Retinal pigment epithelial cell (primary cell): ENCODE results near the gene CNIH3.

ENCODE experiments used
- DNase-seq: peaks from one replicate; pipeline ENCODE4 v3.0.0-alpha.2; 2010; ENCODE audit warnings: low read depth
- H3K4me3 ChIP-seq: 2 replicates; pipeline ENCODE4 v1.5.1; 2011; ENCODE audit warnings: mild to moderate bottlenecking, low read length, control low read depth, moderate library complexity
- TF ChIP-seq, protein P1 (sequence below): conservative IDR thresholded peaks from 2 replicates; pipeline ENCODE4 v1.5.1; 2011; ENCODE audit warnings: low read depth, low read length, control low read depth, inconsistent platforms

The CNIH3 gene

DNA sequence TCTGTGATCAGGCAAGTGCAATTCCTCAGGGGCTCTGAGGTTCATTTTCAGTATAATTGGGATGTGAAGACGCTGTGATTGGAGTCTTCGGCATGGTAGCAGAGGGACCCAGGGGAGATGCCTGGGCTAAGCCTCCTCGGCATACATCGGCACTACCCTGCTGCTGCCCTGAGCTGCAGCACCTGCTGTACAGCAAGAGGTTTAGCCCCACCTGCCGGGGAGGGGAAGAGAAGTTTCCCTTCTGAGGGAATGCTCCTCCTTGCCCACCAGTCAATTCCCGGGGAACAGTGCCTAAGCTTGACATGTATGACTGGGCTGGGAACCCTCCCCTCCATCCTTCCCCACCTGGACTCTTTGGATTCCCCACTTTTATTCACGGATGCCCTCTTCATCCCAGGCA, 24.9 kb downstream of the CNIH3 start:
- no peak overlapping the region for H3K4me3 ChIP-seq
- DNase-seq = no peak
- TF ChIP-seq, protein P1, sequence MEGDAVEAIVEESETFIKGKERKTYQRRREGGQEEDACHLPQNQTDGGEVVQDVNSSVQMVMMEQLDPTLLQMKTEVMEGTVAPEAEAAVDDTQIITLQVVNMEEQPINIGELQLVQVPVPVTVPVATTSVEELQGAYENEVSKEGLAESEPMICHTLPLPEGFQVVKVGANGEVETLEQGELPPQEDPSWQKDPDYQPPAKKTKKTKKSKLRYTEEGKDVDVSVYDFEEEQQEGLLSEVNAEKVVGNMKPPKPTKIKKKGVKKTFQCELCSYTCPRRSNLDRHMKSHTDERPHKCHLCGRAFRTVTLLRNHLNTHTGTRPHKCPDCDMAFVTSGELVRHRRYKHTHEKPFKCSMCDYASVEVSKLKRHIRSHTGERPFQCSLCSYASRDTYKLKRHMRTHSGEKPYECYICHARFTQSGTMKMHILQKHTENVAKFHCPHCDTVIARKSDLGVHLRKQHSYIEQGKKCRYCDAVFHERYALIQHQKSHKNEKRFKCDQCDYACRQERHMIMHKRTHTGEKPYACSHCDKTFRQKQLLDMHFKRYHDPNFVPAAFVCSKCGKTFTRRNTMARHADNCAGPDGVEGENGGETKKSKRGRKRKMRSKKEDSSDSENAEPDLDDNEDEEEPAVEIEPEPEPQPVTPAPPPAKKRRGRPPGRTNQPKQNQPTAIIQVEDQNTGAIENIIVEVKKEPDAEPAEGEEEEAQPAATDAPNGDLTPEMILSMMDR = peak; percentile 32

GRCh38 chr1:224643653-224644052, 27.5 kb downstream of the CNIH3 start:
- DNase-seq = no peak
- TF ChIP-seq, protein P1 = no peak
- H3K4me3 ChIP-seq = no peak overlapping the region

DNA sequence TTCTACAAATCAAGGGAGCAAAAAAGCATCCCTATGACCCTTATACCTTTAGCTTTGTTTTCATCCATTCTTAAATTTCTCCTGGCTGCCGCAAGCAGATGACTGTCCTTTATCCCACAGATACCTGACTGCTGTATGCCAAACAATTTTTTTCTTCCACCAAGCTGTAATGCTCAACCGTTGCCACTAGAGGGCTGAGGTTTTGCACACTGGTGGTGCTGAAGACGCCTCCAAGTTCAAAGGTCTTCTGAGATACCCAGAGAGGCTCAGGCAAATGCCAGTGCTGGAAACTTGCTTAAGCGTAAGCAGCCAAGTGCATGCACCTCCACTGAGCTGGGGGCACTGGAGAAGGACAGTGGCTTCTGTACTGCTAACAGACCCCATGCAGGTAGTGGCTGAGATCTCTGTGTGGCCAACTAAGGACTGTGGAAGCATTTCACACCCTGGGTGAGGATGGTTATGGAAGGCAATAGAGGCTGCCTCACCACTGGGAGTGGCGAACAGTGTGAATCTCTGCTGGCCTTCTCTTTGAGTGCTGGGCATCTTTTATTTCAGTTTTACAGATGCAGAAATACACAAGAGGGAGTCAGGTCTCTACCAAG, 28.5 kb downstream of the CNIH3 start:
- TF ChIP-seq, protein P1 = peak; percentile 93
- H3K4me3 ChIP-seq = no peak overlapping the region
- DNase-seq = no peak

DNA sequence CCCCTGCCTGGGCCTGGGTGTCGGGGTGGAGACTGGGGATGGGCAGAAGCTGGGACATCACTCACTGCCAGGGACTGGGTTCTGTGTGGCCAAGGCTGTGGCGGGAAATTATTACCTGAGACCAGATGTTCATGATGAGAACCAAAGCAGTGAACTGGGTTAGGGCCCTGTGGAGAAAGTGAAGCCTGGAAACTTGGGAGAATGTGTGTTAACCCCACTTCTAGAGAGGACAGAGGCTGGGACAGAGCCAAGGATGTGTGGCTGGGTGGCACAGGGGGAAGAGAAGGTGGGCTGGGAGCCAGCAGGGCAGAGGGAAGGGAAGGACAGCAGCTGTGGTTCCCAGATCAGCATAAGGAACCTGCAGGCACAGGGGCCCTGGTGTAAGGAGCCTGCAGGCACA, 31.3 kb downstream of the CNIH3 start:
- TF ChIP-seq, protein P1 = no peak
- no peak for DNase-seq
- H3K4me3 ChIP-seq = no peak overlapping the region

DNA sequence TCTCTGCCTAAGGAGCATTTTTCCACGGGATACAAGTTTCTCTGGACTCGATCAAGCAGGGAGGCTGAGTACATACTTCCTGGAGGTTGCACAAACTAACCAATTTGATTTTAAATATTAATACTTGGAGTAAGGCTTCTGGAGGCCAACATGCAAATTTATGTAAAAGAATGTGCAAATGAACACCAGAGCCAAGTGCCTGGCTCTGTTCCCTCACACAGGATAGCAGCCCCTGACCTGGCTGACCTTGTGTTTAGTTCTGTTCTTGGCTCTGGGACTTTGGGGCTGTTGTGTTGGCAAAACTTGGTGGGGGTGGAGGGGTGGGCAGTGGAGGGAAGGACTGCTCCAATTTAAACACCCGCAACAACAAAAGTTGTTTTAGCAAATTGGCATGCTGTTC, 34.2 kb downstream of the CNIH3 start:
- DNase-seq = no peak
- H3K4me3 ChIP-seq = no peak overlapping the region
- TF ChIP-seq, protein P1 = no peak

- no peak overlapping the region for H3K4me3 ChIP-seq
- TF ChIP-seq, protein P1 = no peak
- DNase-seq = no peak
Measured at GRCh38 chr1:224651188-224651587, 35.1 kb downstream of the CNIH3 start.

DNA sequence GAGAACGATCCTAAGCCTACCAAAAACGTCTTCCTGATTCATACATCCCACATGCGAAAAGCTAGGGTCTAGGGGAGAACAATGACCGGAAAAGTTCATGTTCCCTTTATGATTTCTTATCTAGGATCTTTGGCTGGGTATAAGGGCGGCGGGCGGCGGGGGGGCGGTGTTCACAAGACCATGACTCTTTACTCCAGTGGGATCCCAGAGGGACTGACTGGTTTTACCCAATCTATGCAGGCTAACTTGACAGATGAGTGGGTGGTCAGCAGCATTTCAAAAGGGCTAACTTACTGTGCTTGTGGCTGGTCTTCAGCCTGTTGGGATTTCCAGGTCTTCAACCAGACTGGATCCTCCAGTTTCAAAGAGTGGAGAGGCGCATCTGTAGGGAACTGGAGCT, 40.3 kb downstream of the CNIH3 start:
- TF ChIP-seq, protein P1 = no peak
- no peak overlapping the region for H3K4me3 ChIP-seq
- no peak for DNase-seq
